GM19099 (cell line): ENCODE measurements around the gene THAP10.

ENCODE experiments used
- POLR2A ChIP-seq: IDR thresholded peaks from 3 replicates; pipeline ENCODE4 v1.6.1; 2011; ENCODE audit warnings: low read depth; ENCODE audit not compliant: insufficient read length; ENCODE audit errors: extremely low read depth

Gene THAP10

DNA sequence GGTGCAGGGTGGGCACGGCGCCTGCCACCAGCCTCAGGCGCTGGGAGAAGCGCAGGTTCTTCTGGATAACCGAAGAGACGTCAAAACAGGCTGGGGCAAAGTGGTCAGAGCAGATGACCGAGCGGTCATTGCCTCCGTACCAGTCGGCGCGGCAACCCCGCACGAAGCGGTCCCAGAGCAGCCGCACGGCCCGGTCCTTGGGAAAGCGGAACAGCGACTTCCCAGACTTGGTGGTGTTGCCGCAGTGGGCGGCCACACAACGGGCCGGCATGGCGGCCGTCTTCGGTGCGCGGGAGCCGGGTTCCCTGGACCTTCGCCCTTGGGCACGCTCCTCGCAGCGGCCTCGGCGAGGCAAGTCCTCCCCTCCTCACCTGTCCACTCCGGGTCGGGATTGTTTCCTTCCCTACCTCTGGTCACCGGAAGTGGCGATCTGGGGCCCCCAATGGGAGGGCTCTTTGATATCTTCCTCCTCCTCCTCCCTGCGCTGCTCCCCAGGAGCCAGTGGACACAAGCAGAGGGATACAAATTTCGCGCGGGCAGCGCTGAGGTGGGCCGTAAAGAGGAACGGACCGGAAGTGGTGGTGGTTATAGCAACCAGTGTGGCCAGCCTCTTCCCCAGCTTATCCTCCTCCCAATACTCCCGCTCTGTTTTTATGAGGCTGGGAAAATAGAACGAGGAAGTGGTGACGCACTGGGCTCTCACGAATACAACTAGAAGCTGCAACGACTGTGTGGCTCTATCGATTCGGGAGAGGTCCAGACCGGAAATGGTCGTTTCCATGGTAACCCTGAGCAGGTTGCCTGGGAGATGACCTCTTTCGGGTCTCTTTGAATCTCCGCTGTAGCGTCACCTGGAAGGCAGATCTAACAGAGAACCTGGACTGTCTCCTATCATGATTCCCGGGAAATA lies at the start of gene THAP10, which contains the start of gene LRRC49:
THAP10 (minus strand) TSS at position 432 of the 910 bp plus-strand sequence; CDS start at position 271, 161 bp downstream.
LRRC49 (plus strand) TSS at position 825 of the 910 bp plus-strand sequence; CDS start at position 894, 69 bp downstream.
- no peak for TF ChIP-seq POLR2A

DNA sequence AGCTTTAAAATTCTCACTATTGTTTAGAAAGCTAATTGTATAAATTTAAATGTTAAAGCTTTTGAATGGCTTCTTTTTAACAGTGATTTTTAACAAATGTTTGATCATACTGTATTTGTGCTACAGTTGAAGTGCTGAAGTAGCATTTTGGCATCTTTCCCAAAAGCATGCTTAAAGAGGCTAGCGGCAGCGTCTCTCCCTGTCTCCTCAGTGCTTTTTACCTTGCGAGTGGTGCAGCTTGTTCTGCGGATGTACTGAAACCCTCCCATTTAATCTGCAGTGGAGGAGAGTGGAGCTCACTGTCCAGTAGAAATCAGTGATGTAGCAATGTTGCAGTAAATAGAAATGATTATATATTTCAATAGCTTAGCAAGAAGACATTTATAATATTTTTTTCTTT lies 44.1 kb upstream of the THAP10 start:
- TF ChIP-seq POLR2A = no peak

DNA sequence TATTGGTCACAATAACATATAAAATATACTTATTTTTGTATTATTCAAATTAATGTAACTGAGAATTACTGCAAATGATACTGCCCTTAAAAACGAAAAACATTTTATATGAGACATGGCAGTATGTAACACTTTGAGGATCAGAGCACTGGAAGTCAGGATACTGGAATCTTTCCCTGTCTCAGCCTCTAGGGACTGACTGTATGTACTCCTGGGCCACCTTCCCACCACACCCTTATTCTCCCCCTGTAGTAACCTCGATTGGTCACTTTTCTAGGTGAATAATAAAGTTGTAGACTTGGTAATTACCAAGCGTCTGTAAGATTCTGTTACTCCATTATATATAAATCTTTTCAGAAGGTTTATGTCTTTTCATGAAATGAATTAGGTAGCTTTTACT lies 43.4 kb upstream of the THAP10 start:
- no peak for TF ChIP-seq POLR2A

DNA sequence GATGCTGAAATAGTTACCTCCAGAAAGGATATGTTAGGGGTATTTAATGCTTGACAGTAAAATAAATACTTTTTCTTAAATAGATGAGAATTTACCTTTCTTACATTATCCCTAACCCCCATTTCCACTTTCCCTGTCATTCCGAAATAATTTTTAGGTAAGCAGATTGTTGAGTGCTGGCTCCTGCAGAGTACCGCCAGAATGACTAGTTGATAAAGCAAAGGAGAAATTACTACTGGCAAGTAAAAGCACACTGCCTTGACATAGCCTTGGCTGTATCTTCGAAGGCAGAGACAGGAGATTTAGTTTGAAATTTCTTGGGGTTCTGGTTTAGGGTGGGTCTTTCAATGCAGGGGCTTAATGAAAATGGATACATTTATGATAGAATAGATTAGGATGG lies 41.2 kb upstream of the THAP10 start:
- TF ChIP-seq POLR2A = no peak

DNA sequence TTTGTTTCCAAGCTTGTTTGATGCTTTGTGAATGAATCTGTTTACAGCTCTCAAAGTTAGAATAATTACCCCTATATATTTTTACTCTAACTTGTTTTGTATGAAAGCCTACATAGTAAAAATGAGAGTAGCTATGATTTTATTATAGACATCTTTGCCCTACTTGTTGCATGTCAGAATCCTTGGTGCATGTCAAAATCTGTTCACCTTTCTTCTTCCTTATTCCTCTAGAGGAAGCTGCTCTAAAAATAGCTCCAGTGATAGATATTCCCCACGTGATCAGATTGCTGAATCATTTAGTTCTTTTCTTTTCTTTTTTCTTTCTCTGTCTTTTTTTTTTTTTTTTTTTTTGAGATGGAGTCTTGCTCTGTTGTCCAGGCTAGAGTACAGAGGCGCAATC lies 40.2 kb upstream of the THAP10 start:
- no peak for TF ChIP-seq POLR2A

DNA sequence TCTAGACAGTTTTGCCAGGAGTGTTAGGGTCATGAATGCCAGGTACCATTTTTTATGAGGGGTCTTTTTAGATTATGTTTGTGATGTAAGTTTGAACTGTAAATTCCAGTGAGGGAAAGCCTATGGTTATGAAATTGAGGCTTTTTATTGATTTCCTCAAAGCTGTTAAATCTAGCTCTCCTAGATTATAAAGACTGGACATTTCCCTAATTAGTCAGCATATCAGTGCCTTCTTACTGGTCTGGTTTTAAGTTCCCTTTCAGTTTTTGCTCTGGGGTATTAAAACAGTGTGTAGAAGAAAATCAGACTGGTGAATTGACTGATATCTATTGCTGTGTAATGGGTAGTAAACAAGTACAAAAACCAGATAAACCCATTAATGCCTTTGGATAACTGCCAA lies 39.6 kb upstream of the THAP10 start:
- TF ChIP-seq POLR2A = no peak

DNA sequence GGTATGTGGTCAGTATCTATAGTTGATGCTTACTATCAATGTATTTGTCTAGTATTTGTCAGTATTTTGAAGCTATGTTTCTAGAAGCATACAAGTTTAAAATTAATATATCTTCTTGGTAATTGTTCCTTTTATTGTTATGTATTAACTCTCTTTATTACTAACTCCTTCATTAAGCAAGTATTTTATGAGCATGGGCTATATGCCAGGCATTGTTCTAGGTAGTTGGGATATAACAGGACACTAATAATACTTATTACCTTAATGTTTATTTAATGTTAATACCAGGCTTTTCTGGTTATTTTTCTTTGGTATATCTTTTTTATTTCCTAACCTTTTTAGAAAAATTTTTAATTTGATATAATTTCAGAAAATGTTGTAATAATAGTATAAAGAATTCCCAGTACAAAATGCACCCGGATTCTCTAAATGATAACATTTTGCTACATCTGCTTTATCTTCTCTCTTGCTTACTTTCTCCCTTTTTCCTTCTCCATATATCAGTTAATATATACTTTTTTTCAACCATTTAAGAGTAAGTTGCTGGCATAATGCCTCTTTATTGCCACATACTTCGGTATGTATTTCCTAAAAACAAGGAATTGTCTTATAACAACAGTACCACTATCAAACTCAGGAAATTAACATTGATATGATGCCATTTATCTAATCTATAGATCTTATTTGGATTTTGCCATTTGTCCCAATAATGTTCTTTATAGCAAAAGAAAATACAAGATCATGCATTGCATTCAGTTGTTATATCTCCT lies 31.3 kb upstream of the THAP10 start:
- TF ChIP-seq POLR2A = no peak

DNA sequence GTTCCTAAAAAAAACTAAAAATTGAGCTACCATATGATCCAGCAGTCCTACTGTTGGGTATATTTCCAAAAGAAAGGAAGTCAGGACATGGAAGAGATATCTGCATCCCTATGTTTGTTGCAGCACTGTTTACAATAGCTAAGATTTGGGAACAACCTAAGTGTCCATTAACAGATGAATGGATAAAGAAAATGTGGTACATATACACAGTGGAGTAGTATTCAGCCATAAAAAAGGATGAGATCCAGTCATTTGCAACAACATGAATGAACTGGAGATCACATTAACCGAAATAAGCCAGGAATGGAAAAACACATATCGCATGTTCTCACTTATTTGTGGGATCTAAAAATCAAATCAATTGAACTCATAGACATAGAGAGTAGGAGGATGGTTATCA lies 29.9 kb upstream of the THAP10 start:
- TF ChIP-seq POLR2A = no peak

DNA sequence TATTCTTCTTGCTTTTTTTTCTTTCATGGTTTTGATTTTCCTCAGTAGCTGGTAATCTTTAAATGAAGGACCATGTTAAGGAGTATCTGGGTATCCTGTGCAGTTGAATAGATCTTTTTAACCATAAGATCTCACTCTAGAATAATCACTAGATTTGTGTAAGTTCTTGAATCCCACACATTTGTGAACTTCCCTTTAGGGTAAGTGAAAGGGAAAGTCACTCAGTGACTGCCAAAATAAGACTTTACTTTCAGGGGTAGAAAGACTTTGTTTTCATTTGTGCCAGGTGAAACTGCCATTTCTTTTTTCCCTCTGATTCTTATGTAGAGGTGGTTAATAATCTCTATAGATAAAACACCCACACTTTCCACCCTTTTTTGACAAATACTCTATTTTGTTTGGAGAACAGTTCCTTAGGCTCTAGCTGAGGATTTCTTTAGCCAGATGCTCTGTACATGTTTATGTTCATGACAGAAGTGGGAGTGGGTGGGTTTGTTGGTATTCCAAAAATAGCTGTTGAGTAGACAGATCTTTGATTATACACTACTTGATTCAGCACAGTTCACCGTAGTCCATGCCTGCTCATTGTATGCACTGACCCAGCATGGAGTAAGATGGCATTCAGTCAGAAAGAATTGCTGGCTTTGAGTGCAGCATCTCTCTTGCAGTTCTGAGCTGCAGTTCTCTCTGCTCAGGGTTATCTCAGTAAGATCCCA lies 28.9 kb upstream of the THAP10 start:
- no peak for TF ChIP-seq POLR2A

DNA sequence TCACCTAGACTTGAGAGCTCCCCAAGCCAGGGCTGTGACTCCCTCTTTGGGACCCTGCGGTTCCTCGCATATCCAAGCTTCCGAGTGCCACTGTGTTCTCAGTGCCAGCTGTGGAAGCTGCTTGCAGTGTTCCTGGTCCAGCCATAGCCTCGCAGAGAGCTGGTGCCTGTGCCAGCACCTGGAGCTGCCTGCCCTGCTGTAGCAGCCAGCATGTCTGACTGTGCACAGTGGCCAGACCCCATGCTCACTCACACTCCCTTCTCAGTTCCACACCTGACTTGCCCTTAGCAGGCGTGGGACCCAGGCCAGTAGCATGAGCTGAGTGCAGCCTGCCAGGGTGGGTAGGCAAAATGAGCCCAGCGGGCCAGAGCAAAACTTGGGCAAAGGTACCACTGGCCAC lies 25.7 kb upstream of the THAP10 start:
- TF ChIP-seq POLR2A = no peak

DNA sequence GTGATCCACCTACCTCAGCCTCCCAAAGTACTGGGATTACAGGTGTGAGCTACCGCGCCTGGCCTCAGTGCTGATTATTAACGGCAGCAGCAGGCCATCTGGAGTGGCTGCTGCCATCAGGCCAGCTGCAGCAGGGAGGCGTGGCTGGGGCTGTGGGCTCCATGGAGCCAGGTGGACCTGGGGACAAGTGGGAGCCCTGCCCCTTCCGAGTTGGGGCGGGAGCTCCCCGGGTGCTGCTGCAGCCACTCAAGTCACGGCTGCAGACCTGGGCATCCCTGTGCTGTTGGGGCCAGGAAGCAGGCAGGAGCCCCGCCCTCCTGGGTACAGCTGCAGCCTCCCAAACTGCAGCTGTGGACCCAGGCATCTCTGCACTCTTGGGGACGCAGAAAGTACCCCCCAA lies 24.3 kb upstream of the THAP10 start:
- no peak for TF ChIP-seq POLR2A

DNA sequence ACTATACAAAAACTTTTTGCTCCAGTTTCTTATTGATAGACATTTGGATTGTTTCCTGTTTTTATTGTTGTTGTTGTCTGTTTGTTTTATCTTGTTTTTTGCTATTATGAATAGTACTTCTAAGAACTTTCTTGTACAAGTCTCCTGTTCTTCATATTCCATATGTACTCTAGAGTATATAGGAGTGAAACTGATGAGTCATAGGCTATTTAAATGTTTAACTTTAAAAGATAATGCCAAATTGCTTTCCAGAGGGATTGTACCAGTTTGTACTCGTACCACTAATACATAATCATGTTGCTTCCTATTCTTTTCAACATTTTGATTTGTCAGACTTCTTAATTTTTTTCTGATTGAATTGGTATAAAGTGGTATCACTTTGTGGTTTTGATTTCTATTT lies 20.0 kb upstream of the THAP10 start:
- no peak for TF ChIP-seq POLR2A

DNA sequence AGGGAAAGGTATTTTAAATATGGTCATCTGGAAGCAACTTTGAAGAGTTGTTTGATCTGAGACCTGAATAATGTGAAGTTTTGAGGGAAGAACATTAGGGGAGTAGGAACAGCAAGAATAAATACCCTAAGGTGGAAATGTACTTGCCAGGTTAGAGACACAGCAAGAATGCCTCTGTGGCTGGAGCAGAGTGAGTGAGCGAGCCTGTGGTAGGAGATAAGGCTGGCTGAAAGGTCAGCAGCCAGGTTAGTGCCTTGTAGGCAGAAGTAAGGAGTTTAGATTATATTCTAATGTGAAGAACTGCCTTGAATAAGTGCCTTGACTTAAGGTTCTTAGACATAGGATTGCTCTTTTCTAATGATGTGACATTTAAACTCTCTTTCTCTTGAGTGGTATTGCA lies 18.7 kb upstream of the THAP10 start:
- TF ChIP-seq POLR2A = no peak

DNA sequence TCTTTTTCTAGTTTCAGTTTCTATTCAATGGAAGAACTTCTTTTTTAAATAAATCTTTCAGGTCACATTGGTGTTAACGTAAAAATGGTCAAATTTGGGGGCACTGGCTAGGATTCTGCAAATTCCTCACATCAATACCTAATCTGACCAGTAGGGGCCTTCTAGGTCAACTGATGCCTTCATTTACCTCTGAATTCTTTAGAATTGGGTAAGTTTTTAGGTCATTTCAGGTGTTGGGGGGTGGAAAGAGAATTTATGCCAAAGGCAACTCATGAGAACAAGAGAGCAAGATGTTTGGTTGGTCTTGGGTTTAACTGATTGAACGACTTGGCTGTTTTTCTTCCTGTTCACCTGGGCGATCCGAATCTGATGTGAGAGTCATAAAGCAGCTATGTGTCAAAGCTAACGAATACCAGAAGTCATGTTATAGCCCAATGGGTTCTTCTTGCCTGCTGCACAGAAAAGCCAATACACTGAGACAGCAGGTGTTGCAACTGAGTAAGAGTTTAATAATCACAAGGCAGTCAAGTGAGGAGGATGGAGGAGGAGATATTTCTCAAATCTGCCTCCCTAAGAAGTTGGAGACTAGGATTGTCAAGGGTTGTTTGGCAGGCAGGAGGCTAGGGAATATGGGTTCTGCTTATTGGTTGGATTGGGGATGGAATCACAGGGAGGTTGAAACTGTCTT lies 15.7 kb upstream of the THAP10 start:
- no peak for TF ChIP-seq POLR2A

DNA sequence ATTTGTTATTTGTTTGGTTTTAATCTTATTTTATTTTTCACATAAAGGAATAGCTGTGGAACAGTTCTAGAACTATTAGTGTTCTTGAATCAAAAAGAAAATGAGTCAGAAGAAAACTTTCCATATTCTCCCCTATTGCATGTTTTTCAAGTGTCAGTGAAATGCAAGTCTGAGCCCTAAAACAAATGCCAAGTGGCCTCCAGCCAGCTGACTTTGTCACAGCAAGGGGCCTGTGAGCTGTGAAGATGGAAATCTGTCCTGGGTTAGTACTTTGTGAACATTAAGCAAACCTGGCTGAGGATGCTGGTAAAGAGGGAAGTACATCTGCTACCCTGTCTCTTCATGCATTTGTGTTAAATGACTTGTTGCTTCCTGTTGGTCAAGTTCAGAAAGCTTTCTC lies 14.6 kb upstream of the THAP10 start:
- no peak for TF ChIP-seq POLR2A
